ENCODE measurements around the gene SCARF2. TPM values are rescaled to one million over a fixed set of nuclear protein-coding genes. Genes with fewer than 3 reads are reported as not detected.
"Not testable (repeated sequence)": the region's sequence is repeated elsewhere in the genome, so short reads cannot be mapped to it uniquely, and the experiment has no call there.

Gene SCARF2
- total RNA-seq, 2 experiments from 2014 or later: 0.76 to 1.2 TPM

DNA sequence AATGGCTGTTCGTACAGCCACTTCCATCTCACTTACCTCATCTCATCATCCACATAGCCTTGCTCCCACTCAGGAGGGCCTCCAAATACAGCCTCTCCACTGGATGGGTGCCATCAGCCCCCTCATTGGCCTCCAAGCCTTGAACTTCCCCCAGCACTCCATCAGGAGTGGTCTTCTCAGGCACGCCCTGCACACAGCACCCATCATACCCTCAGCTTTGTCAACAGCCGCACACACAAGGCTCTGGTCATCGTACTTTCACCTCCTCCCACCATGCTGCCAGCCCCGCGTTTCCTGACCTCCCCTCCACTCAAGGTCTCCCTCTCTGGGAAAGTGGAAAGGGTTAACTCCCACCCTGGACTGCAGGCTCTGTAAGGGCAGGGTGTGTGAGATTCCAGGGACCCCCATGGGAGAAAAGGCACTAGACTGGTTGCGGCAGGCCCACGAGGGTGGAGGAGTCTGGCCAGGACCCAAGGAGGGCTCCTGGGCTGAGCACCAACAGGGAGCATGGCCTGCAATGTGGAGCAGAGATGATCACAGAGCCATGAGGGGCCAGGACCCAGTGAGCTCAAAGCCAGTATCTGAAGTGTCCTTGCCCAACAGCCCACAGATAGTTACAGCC is 21.0 kb upstream of the SCARF2 start:
- ChIA-PET POLR2A (no interaction called here), CTCF (no interaction called here)
- H3K4me3 Mint-ChIP-seq: no peak overlapping the region
- DNase-seq (no peak), ATAC-seq (no peak)
- H3K36me3 Mint-ChIP-seq (ENCODE audit: low read depth): peaks cover 45% of the 10 kb centered on the region
- peaks cover 33% of the 10 kb centered on the region for H3K4me1 Mint-ChIP-seq (ENCODE audit: low read depth)
- H3K27ac Mint-ChIP-seq: no peak overlapping the region
- H3K27me3 Mint-ChIP-seq (ENCODE audit: low read depth): no peaks in the 10 kb centered on the region
- no peaks in the 10 kb centered on the region for H3K9me3 Mint-ChIP-seq (ENCODE audit: insufficient read depth)

DNA sequence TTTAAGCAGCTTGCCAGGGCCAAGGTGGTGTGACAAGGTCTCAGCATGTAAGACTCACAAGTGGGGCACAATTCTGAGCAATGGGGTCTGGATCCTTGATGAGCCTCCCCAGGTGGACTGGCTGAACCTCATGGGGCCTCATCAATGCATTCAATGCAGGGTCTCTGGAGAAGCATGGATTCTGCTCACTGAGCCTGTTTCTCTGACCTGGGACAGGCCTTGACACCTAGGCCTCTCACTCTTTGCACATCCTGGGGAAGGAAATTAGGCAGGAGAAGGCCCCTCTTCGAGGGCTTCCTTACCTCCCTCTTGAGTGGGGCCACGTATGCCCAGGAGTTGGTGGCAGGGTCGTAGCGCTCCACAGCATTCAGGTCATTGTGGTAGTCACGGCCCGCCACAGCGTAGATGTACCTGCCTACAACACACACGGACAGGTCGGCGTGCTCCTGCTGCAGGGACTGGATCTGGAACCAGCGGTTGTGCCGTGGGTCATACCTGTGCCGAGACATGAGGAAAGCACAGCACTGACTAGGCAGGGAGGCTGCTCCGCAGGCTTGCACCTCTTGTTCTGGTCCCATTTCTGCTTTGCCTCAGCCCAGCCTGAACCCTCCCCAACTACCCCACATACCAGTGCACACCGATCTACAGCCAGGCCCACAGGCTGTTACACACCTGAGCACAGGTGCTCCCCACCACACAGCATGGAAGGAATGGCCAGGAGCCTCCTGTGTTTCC is 20.0 kb upstream of the SCARF2 start:
- Mint-ChIP-seq H3K27ac (no peak overlapping the region), H3K36me3 (ENCODE audit: low read depth) (peaks cover 45% of the 10 kb centered on the region), H3K4me3 (no peak overlapping the region), H3K27me3 (ENCODE audit: low read depth) (no peaks in the 10 kb centered on the region), H3K9me3 (ENCODE audit: insufficient read depth) (no peaks in the 10 kb centered on the region), H3K4me1 (ENCODE audit: low read depth) (peaks cover 23% of the 10 kb centered on the region)
- POLR2A ChIA-PET: interaction anchor here (0.5 kb wide), 1 partner anchor 57 kb away, joined by 3 read pairs; no protein-coding TSS in a partner anchor
- no peak for ATAC-seq
- CTCF ChIA-PET: interaction anchor here (1.7 to 4.5 kb wide), 3 partner anchors 11 to 92 kb away, joined by 4 to 65 read pairs (median 13); no protein-coding TSS in a partner anchor
- DNase-seq: no peak

DNA sequence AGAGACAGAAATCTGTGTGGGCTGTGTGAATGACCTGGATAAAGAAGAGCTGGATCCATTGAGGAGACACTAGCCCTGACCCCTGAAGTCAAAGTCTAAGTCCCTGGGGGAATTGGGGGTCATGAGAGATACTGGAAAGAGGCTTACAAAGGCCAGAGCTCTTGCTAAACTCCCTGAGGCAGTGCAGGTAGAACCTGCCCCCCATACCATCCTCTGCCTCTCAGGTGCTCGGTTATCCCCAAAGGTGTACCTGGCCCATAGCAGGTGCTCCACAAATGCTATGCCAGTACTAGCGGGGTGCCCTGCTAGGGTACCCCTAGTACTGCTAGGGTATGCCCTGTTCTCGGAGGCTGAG is 19.1 kb upstream of the SCARF2 start:
- Mint-ChIP-seq H3K4me1 (ENCODE audit: low read depth) (peaks cover 19% of the 10 kb centered on the region), H3K36me3 (ENCODE audit: low read depth) (peaks cover 42% of the 10 kb centered on the region), H3K4me3 (no peak overlapping the region), H3K9me3 (ENCODE audit: insufficient read depth) (no peaks in the 10 kb centered on the region), H3K27me3 (ENCODE audit: low read depth) (no peaks in the 10 kb centered on the region), H3K27ac (peak overlapping the region; percentile 46)
- POLR2A ChIA-PET: interaction anchor here (1.0 kb wide), 1 partner anchor 28 kb away, joined by 3 read pairs; no protein-coding TSS in a partner anchor
- ATAC-seq: no peak
- CTCF ChIA-PET: interaction anchor here (0.7 to 4.5 kb wide), 27 partner anchors 8 to 161 kb away, joined by 3 to 65 read pairs (median 4); partner anchors contain the start of genes DGCR6L, MED15 and ZNF74
- DNase-seq: no peak

DNA sequence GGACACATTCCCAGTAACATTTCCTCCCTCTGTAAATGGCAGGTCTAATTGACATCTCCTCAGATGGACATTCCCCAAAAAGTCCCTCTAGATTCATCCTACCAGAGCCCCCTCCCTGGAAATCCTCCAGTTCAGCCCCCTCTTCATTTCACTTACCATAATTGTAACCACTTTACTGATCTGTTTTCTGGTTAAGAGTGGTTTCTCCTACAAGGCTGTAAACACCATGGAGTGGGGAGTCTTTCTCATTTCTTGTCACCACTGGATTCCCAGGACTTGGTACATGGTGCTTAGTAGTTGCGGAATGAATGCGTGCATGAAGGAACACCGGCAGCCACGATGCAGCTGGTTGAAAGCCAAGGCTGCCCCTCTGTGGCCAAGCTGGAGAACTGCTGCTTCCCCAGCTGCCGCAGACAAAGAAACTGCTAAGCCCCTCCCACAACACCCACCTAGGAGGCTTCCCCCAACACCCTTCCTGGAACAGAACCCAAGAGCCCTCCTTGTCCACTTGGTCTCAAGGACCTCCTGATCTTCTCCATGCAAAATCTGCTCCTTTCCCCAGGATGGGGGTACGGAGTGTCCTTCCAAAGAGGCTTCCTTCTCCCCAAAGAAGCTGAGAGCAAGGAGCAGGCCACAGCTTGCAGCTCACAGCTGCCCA is 18.6 kb upstream of the SCARF2 start:
- ChIA-PET POLR2A (interaction anchor here (1.0 kb wide), 1 partner anchor 28 kb away, joined by 3 read pairs; no protein-coding TSS in a partner anchor), CTCF (interaction anchor here (0.7 to 4.5 kb wide), 27 partner anchors 9 to 161 kb away, joined by 3 to 65 read pairs (median 4); partner anchors contain the start of genes DGCR6L, MED15 and ZNF74)
- Mint-ChIP-seq H3K9me3 (ENCODE audit: insufficient read depth) (no peaks in the 10 kb centered on the region), H3K4me3 (no peak overlapping the region), H3K27me3 (ENCODE audit: low read depth) (no peaks in the 10 kb centered on the region), H3K27ac (peak overlapping the region; percentile 46), H3K4me1 (ENCODE audit: low read depth) (peaks cover 19% of the 10 kb centered on the region), H3K36me3 (ENCODE audit: low read depth) (peaks cover 41% of the 10 kb centered on the region)
- peak; percentile 83 for DNase-seq
- peak; percentile 88 for ATAC-seq

DNA sequence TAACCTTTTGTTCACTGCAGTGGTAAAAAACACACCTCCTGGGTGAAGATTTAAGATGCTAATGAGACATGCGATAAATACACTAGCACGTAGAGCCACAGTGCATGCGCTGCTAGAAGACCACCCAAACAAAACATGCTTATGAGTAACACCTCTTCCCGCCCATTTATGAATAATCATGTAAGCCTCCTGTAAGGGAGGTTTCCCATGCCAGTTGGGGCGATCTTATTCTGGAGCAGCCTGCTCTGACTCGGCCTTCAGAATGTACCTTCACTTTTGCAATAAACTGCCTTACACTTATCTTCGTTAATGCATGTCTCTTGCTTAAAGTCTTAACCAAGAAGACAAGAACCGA is 18.1 kb upstream of the SCARF2 start:
- POLR2A ChIA-PET: interaction anchor here (1.0 kb wide), 1 partner anchor 27 kb away, joined by 3 read pairs; no protein-coding TSS in a partner anchor
- H3K9me3 Mint-ChIP-seq (ENCODE audit: insufficient read depth): no peaks in the 10 kb centered on the region
- CTCF ChIA-PET: interaction anchor here (0.9 to 4.5 kb wide), 17 partner anchors 9 to 160 kb away, joined by 3 to 65 read pairs (median 4); partner anchors contain the start of gene MED15
- peaks cover 36% of the 10 kb centered on the region for H3K36me3 Mint-ChIP-seq (ENCODE audit: low read depth)
- H3K27ac Mint-ChIP-seq: no peak overlapping the region
- peaks cover 15% of the 10 kb centered on the region for H3K4me1 Mint-ChIP-seq (ENCODE audit: low read depth)
- ATAC-seq (no peak), DNase-seq (no peak)
- no peak overlapping the region for H3K4me3 Mint-ChIP-seq
- no peaks in the 10 kb centered on the region for H3K27me3 Mint-ChIP-seq (ENCODE audit: low read depth)

DNA sequence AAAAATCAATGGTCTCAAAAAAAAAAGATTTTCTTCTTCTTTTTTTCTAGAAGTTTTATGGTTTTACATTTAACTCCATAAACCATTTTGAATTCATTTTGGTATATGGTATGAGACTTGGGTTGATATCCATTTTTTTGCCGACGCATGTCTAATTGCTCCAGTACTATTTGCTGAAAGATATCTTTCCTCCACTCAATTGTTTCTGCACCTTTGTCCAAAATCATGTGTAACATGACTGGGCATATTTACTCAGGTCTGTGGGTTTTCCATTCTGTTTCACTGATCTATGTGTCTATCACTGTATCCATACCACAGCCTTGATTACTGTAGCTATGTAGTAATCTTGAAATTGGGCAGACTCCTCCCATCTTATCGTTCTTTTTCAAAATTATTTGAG is 15.6 kb upstream of the SCARF2 start:
- ATAC-seq (no peak), DNase-seq (no peak)
- Mint-ChIP-seq H3K27me3 (ENCODE audit: low read depth) (no peaks in the 10 kb centered on the region), H3K4me3 (no peak overlapping the region), H3K4me1 (ENCODE audit: low read depth) (peaks cover 14% of the 10 kb centered on the region), H3K27ac (no peak overlapping the region), H3K9me3 (ENCODE audit: insufficient read depth) (no peaks in the 10 kb centered on the region), H3K36me3 (ENCODE audit: low read depth) (peaks cover 24% of the 10 kb centered on the region)
- ChIA-PET CTCF (interaction anchor here (1.1 to 4.5 kb wide), 4 partner anchors 10 to 37 kb away, joined by 3 to 65 read pairs (median 8); no protein-coding TSS in a partner anchor), POLR2A (interaction anchor here (1.5 kb wide), 1 partner anchor 10 kb away, joined by 3 read pairs; no protein-coding TSS in a partner anchor)

DNA sequence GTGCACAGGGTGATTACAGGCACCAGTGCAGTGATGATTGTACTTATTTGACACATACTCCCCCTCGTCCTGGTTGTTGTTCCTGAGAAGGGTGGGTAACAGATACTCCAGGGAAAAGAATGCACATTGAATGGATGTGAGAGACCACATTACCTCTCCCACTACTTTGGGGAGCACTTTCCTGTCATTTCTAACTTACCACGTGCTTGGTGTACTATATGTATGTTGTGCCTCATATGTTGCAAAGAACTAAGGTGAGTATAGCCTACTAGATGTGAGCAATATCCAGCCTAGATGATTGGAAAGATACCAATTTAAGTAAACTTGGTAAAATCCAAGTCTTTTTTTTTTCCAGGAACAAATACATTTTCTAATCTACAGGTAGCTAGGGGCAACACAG is 14.3 kb upstream of the SCARF2 start:
- no peak for ATAC-seq
- CTCF ChIA-PET: no interaction called here
- no peak for DNase-seq
- POLR2A ChIA-PET: no interaction called here
- H3K36me3 Mint-ChIP-seq (ENCODE audit: low read depth): peaks cover 18% of the 10 kb centered on the region
- no peaks in the 10 kb centered on the region for H3K9me3 Mint-ChIP-seq (ENCODE audit: insufficient read depth)
- H3K4me1 Mint-ChIP-seq (ENCODE audit: low read depth): peaks cover 14% of the 10 kb centered on the region
- no peaks in the 10 kb centered on the region for H3K27me3 Mint-ChIP-seq (ENCODE audit: low read depth)
- no peak overlapping the region for H3K27ac Mint-ChIP-seq
- no peak overlapping the region for H3K4me3 Mint-ChIP-seq

DNA sequence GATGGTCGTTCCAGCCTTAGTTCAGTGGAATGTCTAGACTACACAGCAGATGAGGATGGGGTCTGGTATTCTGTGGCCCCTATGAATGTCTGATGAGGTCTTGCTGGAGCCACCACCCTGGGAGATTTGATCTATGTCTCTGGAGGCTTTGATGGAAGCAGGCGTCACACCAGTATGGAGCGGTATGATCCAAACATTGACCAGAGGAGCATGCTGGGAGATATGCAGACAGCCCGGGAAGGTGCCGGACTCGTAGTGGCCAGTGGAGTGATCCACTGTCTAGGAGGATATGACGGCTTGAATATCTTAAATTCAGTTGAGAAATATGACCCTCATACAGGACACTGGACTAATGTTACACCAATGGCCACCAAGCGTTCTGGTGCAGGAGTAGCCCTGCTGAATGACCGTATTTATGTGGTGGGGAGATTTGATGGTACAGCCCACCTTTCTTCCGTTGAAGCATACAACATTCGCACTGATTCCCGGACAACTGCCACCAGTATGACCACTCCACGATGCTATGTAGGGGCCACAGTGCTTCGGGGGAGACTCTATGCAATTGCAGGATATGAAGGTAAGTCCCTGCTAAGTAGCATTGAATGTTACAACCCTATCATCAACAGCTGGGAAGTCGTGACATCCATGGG is 13.6 kb upstream of the SCARF2 start:
- DNase-seq; H3K4me1 Mint-ChIP-seq (ENCODE audit: low read depth); H3K27ac Mint-ChIP-seq; CTCF ChIA-PET; POLR2A ChIA-PET; H3K27me3 Mint-ChIP-seq (ENCODE audit: low read depth); ATAC-seq; H3K4me3 Mint-ChIP-seq; H3K9me3 Mint-ChIP-seq (ENCODE audit: insufficient read depth): not testable (repeated sequence)
- peaks cover 22% of the 10 kb centered on the region for H3K36me3 Mint-ChIP-seq (ENCODE audit: low read depth)

DNA sequence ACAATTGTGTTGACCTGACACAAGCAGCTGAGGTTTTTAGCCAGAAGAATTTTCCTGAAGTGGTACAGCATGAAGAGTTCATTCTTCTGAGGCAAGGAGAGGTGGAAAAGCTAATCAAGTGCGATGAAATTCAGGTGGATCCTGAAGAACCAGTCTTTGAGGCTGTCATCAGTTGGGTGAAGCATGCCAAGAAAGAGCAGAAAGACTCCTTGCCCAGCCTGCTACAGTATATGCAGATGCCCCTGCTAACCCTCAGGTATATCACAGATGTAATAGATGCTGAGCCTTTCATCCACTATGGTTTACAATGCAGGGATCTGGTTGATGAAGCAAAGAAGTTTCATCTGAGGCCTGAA is 12.9 kb upstream of the SCARF2 start:
- H3K27me3 Mint-ChIP-seq (ENCODE audit: low read depth): no peaks in the 10 kb centered on the region
- POLR2A ChIA-PET: no interaction called here
- peaks cover 19% of the 10 kb centered on the region for H3K36me3 Mint-ChIP-seq (ENCODE audit: low read depth)
- H3K9me3 Mint-ChIP-seq (ENCODE audit: insufficient read depth): no peaks in the 10 kb centered on the region
- CTCF ChIA-PET: interaction anchor here (0.9 kb wide), 1 partner anchor 32 kb away, joined by 3 read pairs; no protein-coding TSS in a partner anchor
- H3K4me3 Mint-ChIP-seq: no peak overlapping the region
- no peak overlapping the region for H3K27ac Mint-ChIP-seq
- ATAC-seq (no peak), DNase-seq (no peak)
- H3K4me1 Mint-ChIP-seq (ENCODE audit: low read depth): peaks cover 1% of the 10 kb centered on the region

DNA sequence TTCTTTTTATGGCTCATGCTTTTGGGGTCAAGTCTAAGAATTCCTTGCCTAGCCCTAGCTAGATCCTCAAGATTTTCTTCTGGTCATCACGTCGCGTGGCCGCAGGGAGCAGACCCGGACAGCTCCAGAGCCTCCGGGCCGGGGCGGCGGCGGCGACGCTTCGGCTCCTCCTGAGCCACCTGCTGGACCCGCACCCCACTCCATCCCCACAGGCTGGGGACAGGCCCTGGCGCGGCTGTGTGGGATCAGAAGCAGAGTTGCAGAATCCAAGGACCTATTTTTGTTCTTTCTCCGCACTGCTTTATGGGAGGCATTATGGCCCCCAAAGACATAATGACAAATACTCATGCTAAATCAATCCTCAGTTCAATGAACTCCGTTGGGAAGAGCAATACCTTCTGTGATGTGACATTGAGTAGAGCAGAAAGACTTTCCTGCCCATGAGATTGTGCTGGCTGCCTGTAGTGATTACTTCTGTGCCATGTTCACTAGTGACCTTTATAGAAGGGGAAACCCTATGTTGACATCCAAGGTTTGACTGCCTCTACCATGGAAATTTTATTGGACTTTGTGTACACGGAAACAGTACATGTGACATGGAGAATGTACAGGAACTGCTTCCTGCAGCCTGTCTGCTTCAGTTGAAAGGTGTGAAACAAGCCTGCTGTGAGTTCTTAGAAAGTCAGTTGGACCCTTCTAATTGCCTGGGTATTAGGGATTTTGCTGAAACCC is 12.4 kb upstream of the SCARF2 start:
- no peaks in the 10 kb centered on the region for H3K4me1 Mint-ChIP-seq (ENCODE audit: low read depth)
- no peak for ATAC-seq
- ChIA-PET CTCF (interaction anchor here (0.9 to 1.7 kb wide), 2 partner anchors 14 to 31 kb away, joined by 3 to 4 read pairs; no protein-coding TSS in a partner anchor), POLR2A (no interaction called here)
- H3K9me3 Mint-ChIP-seq (ENCODE audit: insufficient read depth): no peaks in the 10 kb centered on the region
- no peaks in the 10 kb centered on the region for H3K27me3 Mint-ChIP-seq (ENCODE audit: low read depth)
- H3K27ac Mint-ChIP-seq: no peak overlapping the region
- H3K36me3 Mint-ChIP-seq (ENCODE audit: low read depth): peaks cover 14% of the 10 kb centered on the region
- DNase-seq: no peak
- no peak overlapping the region for H3K4me3 Mint-ChIP-seq

DNA sequence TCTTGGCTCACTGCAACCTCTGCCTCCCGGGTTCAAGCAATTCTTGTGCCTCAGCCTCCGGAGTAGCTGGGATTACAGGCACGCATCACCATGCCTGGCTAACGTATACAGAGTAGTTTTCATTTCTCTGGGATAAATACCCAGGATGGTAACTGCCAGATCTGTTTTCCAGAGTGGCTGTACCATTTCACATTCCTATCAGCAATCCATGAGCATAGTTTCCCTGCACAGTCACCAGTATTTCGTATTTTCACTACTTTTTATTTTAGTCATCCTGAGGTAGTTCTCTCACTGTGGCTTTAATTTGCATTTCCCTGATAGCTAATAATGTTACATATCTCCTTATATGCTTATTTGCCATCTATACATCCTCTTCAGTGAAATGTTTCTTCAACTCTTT is 11.0 kb upstream of the SCARF2 start:
- no peaks in the 10 kb centered on the region for H3K9me3 Mint-ChIP-seq (ENCODE audit: insufficient read depth)
- peaks cover 18% of the 10 kb centered on the region for H3K36me3 Mint-ChIP-seq (ENCODE audit: low read depth)
- H3K4me3 Mint-ChIP-seq: no peak overlapping the region
- POLR2A ChIA-PET: no interaction called here
- CTCF ChIA-PET: interaction anchor here (1.7 kb wide), 1 partner anchor 15 kb away, joined by 4 read pairs; no protein-coding TSS in a partner anchor
- no peaks in the 10 kb centered on the region for H3K4me1 Mint-ChIP-seq (ENCODE audit: low read depth)
- ATAC-seq (no peak), DNase-seq (no peak)
- H3K27me3 Mint-ChIP-seq (ENCODE audit: low read depth): no peaks in the 10 kb centered on the region
- no peak overlapping the region for H3K27ac Mint-ChIP-seq
